ENCODE measurements around the gene IFT88. TPM values are rescaled to one million over a fixed set of nuclear protein-coding genes. Genes with fewer than 3 reads are reported as not detected.

The IFT88 gene
- total and polyA plus RNA-seq, 9 of the 15 experiments (the other 6 are each of a cell fraction or from before 2014, with no cell fraction given): 8.3 to 13.5 (median 10.0) TPM

GRCh38 chr13:20582026-20582425 is 15.1 kb downstream of the IFT88 start (continued):
- TF ChIP-seq, protein P1, sequence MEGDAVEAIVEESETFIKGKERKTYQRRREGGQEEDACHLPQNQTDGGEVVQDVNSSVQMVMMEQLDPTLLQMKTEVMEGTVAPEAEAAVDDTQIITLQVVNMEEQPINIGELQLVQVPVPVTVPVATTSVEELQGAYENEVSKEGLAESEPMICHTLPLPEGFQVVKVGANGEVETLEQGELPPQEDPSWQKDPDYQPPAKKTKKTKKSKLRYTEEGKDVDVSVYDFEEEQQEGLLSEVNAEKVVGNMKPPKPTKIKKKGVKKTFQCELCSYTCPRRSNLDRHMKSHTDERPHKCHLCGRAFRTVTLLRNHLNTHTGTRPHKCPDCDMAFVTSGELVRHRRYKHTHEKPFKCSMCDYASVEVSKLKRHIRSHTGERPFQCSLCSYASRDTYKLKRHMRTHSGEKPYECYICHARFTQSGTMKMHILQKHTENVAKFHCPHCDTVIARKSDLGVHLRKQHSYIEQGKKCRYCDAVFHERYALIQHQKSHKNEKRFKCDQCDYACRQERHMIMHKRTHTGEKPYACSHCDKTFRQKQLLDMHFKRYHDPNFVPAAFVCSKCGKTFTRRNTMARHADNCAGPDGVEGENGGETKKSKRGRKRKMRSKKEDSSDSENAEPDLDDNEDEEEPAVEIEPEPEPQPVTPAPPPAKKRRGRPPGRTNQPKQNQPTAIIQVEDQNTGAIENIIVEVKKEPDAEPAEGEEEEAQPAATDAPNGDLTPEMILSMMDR (IDR thresholded peaks at IDR 0.05 in 2 of 3, conservative IDR thresholded peaks at IDR 0.05 in 1 of 3; ENCODE audit: insufficient read depth in 2 of 3, low read depth in 1 of 3, low read length in 3 of 3): no peak
- TF ChIP-seq, protein P2, sequence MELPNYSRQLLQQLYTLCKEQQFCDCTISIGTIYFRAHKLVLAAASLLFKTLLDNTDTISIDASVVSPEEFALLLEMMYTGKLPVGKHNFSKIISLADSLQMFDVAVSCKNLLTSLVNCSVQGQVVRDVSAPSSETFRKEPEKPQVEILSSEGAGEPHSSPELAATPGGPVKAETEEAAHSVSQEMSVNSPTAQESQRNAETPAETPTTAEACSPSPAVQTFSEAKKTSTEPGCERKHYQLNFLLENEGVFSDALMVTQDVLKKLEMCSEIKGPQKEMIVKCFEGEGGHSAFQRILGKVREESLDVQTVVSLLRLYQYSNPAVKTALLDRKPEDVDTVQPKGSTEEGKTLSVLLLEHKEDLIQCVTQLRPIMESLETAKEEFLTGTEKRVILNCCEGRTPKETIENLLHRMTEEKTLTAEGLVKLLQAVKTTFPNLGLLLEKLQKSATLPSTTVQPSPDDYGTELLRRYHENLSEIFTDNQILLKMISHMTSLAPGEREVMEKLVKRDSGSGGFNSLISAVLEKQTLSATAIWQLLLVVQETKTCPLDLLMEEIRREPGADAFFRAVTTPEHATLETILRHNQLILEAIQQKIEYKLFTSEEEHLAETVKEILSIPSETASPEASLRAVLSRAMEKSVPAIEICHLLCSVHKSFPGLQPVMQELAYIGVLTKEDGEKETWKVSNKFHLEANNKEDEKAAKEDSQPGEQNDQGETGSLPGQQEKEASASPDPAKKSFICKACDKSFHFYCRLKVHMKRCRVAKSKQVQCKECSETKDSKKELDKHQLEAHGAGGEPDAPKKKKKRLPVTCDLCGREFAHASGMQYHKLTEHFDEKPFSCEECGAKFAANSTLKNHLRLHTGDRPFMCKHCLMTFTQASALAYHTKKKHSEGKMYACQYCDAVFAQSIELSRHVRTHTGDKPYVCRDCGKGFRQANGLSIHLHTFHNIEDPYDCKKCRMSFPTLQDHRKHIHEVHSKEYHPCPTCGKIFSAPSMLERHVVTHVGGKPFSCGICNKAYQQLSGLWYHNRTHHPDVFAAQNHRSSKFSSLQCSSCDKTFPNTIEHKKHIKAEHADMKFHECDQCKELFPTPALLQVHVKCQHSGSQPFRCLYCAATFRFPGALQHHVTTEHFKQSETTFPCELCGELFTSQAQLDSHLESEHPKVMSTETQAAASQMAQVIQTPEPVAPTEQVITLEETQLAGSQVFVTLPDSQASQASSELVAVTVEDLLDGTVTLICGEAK (IDR thresholded peaks at IDR 0.05): no peak
- TF ChIP-seq, protein P2 (CRISPR knock-in tag; IDR thresholded peaks at IDR 0.05): no peak
- no peak for TF ChIP-seq GATA2 (CRISPR knock-in tag; IDR thresholded peaks at IDR 0.05)

Data from K562 (cell line).